ENCODE results near the gene ABI3. TPM values are rescaled to one million over a fixed set of nuclear protein-coding genes. Genes with fewer than 3 reads are reported as not detected.

Gene ABI3
- total RNA-seq, 1 experiment from 2014 or later, result 0.14 TPM

DNA sequence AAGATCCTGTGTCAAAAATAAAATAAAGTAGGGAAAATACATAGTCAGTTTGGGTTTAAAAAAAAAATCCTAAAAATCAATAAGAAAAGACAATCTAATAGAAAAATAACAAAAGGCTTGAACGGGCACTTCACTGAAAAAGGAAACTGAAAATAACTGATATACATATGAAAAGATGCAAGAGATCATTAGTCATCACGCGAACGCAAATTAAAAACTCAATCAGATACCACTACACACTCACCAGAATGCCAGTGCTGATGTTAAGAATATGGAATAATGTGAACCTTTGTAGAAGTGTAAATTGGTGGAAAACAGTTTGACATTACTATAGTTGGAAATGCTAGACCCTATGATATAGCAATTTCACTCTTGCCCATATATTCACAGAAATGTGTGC is 14.8 kb upstream of the ABI3 start:
- DNase-seq (ENCODE audit: low spot score), result no peak
- in situ Hi-C loops (cut with HindIII; ENCODE audit: low sequenced_read_pairs), result no loop called here

DNA sequence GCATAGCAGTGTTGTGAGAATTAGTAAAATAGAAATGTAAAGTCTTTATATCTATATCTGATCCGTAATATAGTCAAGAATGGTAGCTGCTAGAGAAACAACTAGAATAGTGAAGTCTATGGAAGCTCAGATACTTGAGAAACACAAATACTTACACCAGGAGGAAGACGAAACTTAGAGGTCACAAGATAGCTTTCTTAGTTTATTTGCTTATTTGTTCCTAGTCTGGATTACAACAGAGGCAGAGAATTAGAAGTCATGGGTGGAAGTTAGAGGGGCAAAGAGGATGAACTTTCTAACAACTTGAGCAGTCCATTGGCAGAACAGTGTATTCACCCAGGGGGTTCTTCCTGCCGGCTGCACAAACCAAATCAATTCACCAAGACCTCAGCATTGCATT is 14.0 kb upstream of the ABI3 start:
- no peak for DNase-seq (ENCODE audit: low spot score)
- in situ Hi-C loops (cut with HindIII; ENCODE audit: low sequenced_read_pairs), result no loop called here

DNA sequence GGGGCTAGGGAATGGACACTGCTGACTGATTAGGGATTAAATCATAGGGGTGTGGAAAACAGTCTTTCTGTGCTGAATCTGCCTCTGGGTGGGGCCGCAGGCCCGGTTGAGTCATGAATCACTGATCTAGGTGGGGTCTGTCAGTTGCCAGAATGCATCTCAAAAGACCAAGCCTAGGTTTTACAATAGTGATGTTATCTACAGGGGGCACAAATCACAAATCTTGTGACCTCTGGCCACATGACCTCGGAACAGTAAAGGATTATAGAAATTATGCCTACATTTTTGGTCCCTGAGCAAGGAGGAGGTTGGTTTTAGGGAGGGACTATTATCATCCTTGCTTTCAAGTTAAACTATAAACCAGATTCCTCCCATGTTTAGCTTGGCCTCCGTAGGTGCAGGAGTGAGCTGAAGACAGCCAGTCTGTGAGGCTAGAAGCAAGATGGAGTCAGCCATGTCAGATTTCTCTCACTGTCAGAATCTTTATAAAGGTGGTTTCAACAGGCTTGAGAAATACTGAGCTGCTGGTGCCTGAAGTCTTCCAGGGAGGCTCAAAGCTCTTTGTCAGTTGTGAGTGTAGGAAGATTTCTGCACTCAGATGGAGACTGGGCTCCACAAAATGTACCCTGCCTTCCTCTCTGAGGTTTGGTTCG is 13.0 kb upstream of the ABI3 start:
- no peak for DNase-seq (ENCODE audit: low spot score)
- in situ Hi-C loops (cut with HindIII; ENCODE audit: low sequenced_read_pairs), result no loop called here

DNA sequence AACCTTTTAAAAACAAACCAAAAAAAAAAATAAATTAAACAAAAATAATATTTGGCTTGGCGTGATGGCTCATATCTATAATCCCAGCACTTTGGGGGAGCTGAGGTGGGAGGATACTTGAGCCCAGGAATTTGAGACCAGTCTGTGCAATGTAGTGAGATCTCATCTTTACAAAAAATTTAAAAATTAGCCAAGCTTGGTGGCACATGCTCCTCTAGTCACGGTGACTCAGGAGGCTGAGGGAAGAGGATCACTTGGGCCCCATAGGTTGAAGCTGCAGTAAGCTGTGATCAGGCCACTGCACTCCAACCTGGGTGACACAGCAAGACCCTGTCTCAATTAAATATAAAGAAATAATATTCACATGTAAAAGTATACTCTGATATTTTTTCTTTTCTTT is 12.3 kb upstream of the ABI3 start:
- DNase-seq (ENCODE audit: low spot score), result no peak
- in situ Hi-C loops (cut with HindIII; ENCODE audit: low sequenced_read_pairs), result no loop called here

DNA sequence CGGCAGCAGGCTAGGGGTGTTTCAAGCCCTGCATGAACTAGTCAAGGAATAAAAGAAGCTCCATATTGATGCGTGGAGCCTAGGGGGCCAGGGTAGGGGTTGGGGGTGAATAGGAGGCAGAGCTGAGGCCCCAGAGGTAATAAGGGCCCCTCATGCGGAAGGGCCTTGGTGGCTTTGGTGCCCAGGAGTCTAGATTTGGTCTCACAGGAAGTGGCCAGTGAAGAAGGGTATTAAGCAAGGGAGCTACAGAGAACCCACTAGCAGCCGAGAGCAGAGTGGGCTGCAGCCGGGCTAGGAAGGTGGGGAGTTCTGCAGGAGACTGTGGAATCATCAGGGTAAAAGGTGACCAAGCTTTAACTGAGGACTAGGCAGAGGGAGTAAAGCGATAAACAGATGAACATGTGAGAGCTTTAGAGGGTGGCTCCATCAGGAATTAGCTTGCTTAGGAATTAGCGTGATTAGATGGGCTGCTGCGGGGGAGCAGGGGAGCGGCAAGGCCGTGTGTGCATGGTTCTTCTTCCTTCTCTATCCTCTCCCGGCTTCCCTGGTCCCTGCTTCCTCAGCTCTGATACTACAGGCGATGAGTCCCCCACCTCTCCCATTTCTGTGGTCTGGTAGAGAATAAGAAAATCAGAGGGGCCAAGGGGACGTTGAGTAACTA is 10.0 kb upstream of the ABI3 start:
- DNase-seq (ENCODE audit: low spot score), result no peak
- in situ Hi-C loops (cut with HindIII; ENCODE audit: low sequenced_read_pairs), result no loop called here

DNA sequence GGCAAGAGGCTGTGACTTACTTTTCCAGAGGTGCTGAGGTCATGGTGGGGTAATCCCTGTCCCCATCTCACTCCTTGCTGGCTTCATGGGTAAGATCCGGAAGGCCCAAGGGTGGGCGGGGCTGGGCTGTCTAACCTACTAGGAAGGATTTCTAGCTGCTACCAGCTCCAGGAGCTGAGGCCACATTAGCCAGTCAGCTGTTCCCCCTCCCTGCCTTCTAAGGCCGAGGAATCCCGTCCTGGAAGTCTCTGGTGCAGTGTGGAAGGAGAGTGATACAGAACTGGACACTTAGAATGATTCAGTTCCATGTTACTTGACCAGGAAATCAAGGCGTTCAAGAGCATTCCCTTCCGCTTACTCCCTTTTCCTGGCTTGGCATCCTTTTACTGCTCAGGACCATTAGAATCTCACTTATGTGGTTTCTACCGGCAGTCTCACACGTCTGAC is 9.0 kb upstream of the ABI3 start:
- in situ Hi-C loops (cut with HindIII; ENCODE audit: low sequenced_read_pairs), result no loop called here
- DNase-seq (ENCODE audit: low spot score), result no peak

DNA sequence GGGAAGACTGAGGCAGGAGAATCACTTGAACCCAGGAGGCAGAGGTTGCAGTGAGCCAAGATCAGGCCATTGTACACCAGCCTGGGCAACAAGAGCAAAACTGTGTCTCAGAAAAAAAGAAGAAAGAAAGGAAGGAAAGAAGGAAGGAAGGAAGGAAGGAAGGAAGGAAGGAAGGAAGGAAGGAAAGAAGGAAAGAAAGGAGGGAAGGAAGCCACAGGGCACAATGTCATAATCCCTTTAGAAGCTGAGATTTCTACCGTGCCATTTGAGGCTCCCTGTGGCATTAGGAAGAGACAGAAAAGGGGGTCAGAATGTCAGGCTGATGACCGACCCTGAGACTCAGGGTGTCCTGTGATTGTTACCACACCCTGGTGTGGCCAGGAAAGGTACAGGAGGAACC is 6.7 kb upstream of the ABI3 start:
- in situ Hi-C loops (cut with HindIII; ENCODE audit: low sequenced_read_pairs), result no loop called here
- DNase-seq (ENCODE audit: low spot score), result no peak

DNA sequence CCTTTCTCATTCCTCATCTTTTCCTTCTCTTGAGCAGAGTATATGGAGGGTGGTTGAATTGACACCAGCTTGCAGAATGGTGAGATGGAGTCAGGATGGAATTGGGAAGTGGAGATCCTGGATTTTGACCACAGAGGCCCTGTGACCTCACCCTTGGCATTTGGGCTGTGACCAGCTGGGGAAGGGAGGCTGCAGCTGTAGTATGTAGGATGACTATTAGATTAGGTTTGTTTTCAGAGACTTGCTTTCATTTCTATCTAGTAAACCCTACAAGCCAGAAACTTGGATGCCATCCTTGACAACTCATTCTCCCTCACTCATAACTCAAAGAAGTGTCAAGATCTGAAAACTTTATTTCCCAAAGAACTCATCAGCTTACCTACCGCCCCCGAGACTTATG is 6.0 kb upstream of the ABI3 start:
- DNase-seq (ENCODE audit: low spot score), result no peak
- in situ Hi-C loops (cut with HindIII; ENCODE audit: low sequenced_read_pairs), result no loop called here

DNA sequence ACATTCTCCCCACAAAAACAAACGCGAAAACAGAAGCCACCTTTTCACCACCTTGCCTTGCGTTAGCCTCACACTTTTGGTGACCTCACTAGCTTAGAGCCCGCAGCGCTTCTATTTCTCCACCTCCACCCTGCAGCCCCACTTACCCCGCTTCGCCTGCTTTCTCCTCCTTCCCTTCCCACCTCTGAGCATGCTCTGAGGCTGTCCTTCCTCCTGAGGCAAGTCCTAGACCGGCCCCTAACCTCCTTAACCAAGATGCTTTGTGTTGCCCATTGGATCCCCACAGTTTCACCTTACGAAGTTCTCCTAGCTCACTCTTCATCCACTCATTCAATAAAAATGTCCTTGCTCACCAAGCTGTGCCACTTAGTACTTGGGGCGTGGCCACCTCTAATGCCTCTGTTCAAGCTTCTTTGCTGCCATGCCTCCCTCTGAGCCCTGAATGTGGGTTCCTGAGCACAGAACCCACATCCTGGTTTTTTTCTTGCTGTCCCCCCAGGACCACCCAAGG is 1.4 kb upstream of the ABI3 start:
- in situ Hi-C loops (cut with HindIII; ENCODE audit: low sequenced_read_pairs), result no loop called here
- no peak for DNase-seq (ENCODE audit: low spot score)

DNA sequence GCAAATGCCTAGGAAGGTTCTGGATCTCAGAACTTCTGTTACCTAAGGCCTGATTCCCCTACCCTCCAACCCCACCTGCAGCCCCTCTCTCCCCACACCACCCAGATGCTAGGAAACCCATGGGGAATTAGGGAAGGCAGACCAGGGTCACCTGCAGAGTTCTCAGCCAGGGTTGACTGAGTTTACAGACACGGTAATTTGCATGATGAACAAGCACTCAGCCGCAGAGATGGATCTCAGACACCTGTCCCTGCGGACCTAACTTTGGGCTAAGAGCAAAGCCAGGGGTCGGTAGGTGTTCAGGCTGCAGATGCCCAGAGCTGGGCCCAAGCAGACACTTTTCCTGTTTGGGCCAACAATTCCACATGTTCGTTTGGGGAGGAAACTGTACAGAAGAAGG is 2.9 kb downstream of the ABI3 start:
- in situ Hi-C loops (cut with HindIII; ENCODE audit: low sequenced_read_pairs), result no loop called here

DNA sequence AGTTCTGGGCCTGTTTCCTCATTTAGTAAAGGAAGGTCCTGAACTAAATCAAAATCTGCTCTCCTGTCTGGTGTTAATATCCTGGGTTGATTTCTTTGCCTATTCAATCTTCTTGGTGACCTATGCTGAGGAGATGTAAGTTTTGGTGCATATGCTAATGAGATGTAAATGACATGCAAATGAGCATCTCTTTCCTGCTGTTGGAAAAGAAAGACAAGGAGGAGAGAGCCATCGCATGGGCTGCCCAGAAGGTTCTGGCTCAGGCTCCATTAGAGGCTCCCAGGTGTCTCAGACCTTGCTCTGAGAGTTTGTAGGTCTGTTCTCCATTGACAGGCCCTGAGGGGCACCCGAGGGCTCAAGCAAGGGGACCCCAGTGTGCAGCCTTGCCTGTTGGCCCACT is 3.3 kb downstream of the ABI3 start:
- in situ Hi-C loops (cut with HindIII; ENCODE audit: low sequenced_read_pairs), result no loop called here
- no peak for DNase-seq (ENCODE audit: low spot score)

More for the DNA sequence above, 2.9 kb downstream of the ABI3 start:
- no peak for DNase-seq (ENCODE audit: low spot score)

DNA sequence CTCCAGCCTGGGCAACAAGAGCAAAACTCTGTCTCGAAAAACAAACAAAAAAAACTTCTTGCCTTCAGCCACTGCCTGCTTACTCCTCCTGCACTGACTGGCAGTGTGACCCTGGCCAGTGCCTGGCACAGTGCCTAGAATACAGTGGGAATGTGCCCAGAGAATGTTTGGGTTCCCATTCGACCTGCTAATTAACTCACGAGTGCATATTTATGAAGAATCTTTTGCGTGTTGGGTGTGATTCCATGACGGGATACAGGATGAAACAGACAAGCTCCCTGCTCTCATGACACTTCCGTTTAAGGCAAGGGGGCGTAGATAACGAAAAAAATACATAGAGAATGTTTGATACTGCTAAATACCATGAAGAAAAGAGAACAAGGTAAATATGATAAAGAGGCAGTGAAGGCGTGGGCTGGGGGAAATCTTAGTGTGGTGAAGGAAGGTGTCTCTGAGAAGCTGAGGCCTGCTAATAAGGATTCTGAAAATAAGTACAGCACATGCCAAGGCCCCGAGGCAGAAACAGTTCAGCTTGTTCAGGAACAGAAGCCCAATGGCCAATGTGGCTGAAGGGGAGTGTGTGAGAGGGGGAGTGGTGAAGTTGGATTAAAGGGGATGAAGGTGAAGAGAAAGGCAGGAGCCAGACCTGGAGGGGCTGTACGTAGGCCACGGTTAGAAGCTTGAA is 4.3 kb downstream of the ABI3 start:
- in situ Hi-C loops (cut with HindIII; ENCODE audit: low sequenced_read_pairs), result no loop called here
- no peak for DNase-seq (ENCODE audit: low spot score)

DNA sequence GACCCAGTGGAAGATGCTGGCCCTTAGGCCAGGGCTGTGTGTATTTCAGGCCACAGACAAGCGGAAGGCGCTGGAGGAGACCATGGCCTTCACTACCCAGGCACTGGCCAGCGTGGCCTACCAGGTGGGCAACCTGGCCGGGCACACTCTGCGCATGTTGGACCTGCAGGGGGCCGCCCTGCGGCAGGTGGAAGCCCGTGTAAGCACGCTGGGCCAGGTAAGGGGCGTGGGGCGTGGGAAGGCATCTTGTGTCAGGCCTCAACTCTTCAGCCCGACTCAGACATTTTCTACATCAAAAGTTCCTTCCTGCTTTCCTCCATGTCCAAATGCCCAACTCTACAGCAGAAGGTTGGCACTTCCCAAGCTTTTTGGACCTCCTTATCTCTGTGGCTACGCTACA is 6.0 kb downstream of the ABI3 start:
- no peak for DNase-seq (ENCODE audit: low spot score)
- in situ Hi-C loops (cut with HindIII; ENCODE audit: low sequenced_read_pairs), result no loop called here

DNA sequence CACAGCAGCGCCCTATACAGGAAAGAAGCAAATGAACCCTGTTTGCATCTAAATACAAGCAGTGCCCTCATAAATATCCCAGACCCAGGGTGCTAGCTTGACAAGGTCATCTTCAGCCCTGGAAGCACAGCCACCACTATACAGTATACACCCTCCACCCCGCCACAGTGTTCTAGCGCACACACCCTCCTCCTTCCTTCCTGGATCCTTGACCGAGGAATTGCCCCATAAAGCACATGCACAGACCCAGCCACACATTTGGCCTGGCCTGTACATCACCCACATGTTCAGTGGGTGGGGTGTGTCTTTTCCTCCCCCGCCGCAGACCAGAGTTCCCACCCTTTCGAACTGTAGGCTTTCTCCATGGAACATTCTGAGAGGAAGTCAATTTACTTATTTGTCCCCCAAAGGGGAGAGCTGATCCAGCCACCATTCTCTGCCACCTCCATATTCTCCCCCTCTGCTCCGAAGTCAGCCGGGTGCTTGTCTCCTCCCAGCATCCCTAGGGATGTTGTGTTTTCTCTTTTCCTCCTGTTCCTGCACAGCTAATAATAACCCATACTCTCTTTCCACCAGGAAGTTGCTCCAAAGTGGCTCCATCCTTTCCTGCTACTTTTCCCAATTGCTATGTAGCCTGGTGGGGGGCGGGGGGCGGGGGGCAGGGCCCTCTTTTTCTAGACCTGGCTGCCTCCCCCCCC is 6.6 kb downstream of the ABI3 start:
- DNase-seq (ENCODE audit: low spot score), result no peak
- in situ Hi-C loops (cut with HindIII; ENCODE audit: low sequenced_read_pairs), result no loop called here

DNA sequence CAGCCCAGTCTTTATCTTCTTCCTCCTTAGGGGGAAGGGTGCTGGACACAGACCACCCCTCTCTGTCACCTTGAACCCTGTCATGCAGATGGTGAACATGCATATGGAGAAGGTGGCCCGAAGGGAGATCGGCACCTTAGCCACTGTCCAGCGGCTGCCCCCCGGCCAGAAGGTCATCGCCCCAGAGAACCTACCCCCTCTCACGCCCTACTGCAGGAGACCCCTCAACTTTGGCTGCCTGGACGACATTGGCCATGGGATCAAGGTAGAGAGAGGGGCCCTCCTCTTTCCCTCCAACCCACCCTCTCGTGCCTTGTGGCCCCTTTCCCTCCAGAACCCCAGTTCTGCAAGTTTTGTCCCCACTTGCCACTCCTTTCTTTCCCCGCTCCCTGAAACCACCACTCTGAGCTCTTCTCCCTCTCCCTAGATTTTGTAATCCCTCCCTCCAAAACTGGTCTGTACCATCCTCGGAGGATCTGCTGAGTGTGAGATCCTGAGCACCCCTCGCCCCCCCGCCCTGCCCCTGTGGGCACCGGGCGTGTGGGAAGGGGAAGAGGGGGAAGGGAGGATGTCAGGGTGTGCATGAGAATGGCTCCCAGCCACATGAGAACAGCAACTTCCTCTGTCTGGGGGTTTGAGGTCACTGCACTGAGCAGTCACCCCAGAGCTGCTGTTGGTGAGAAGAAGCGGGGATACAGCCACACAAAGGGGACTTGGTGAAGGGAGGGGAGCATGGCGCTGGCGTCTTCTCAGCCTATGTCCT is 7.3 kb downstream of the ABI3 start:
- DNase-seq (ENCODE audit: low spot score), result no peak
- in situ Hi-C loops (cut with HindIII; ENCODE audit: low sequenced_read_pairs), result no loop called here

DNA sequence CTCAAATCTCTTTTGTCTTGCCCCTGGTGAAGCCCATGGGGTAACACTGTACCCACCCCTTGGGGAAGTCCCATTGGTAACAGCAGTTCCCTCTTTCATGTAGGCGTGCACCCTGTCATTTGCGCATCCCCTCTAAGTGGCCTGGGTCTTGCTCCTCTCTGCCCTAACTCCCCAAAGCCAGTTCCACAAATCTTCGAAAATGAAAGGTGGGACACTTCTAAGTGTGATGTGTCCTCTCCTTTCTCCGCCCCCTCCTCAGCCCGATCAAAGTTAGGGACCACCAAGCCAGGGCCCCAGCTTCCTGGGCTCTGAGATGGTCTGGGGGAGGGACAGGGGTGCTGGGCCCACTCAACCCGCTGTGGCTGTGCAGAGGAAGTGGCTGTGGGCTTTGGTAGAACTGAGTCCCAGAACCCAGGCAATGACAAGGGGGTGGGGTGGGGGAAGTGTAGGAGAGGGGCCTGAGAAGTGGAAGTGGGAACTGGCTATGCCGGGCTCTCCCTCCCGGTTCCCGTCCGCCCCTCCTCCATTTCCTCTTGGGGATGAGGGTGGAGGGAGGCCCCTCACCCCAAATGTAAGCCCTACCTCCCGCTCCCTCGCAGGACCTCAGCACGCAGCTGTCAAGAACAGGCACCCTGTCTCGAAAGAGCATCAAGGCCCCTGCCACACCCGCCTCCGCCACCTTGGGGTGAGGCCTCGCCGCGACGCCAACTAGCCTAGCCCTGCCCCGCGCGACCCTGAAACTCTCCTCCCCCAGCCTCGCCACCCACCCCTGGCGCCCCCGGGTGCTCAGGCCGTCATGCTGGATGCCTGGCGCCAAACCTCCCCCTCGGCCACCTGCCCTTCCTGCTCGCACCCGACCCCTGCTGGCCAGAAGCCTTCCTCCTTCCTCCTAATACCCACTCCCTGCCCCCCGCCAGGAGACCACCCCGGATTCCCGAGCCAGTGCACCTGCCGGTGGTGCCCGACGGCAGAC is 8.7 kb downstream of the ABI3 start:
- DNase-seq (ENCODE audit: low spot score), result no peak
- in situ Hi-C loops (cut with HindIII; ENCODE audit: low sequenced_read_pairs), result no loop called here

DNA sequence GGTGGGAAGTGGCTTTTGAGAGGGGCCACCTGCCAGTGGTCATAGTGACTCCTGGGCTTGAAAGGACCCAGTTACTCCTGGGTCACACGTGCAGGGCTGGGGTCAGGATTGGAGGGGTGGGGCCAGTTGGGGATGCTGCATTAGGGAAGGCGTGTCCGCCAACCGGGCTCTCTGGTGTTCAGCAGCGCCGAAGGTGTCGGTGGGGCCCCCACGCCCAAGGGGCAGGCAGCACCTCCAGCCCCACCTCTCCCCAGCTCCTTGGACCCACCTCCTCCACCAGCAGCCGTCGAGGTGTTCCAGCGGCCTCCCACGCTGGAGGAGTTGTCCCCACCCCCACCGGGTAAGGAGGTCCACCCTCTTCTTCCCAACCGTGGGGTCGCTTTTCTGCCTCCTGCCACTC is 9.5 kb downstream of the ABI3 start:
- in situ Hi-C loops (cut with HindIII; ENCODE audit: low sequenced_read_pairs), result no loop called here
- DNase-seq (ENCODE audit: low spot score), result no peak

DNA sequence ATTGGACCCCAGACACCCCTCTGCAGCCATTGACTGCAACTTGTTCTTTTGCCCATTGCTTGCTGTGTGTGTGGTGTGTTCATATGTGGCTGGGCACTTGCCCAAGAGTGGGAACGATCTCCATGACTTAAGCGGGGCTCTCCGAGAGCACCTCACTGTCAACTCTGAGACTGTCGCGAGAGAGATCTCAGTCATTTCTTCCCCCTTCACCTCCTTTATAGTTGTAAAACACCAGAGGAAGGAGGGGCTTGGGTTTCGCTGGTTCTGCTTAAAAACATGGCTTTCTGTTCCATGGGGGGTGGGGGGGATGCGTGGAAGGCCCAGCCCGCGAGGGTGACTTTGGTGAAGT is 12.6 kb downstream of the ABI3 start:
- DNase-seq (ENCODE audit: low spot score), result no peak
- in situ Hi-C loops (cut with HindIII; ENCODE audit: low sequenced_read_pairs), result no loop called here

Measured in G401 (cell line).